HepG2 (cell line): ENCODE measurements around the gene ADCYAP1R1. TPM values are rescaled to one million over a fixed set of nuclear protein-coding genes. Genes with fewer than 3 reads are reported as not detected.

ENCODE experiments used
- ZNF367 ChIP-seq: sonication (generic); formaldehyde crosslinking; IDR thresholded peaks from 2 replicates; pipeline ENCODE4 v1.4.0; 2020; ENCODE audit warnings: missing genetic modification reagents, borderline replicate concordance
- ZNF432 ChIP-seq: sonication (generic); formaldehyde crosslinking; IDR thresholded peaks from 2 replicates; pipeline ENCODE4 v1.5.0; 2020; ENCODE audit warnings: missing genetic modification reagents, mild to moderate bottlenecking, borderline replicate concordance
- polyA plus RNA-seq, 8 experiments: library from polyadenylated mRNA; depleted of rRNA in 3 of 8; stranded (reverse) in 7 of 8; unstranded in 1 of 8; fragments of >200 nt; fragmentation: Illumina TruSeq in 4 of 8; extraction: Trizol in 4 of 8; gene quantifications; 2 replicates each; pipeline versions ENCODE4 v1.2.1 to v1.2.3, GENCODE V29; 2011 to 2016; ENCODE audit warnings: low read depth in 4 of 8, missing spikeins in 1 of 8, mixed read lengths in 1 of 8; ENCODE audit not compliant: insufficient read depth in 1 of 8
- total RNA-seq, 5 experiments: library from RNA; depleted of rRNA; stranded (reverse); fragments of >200 nt; fragmentation: Illumina TruSeq; extraction: Trizol; gene quantifications; 2 replicates each; pipeline ENCODE4 v1.2.3, GENCODE V29; 2016; ENCODE audit warnings: low read depth in 1 of 5
- TF ChIP-seq, protein P1 (sequence below): sonication (generic); formaldehyde crosslinking; IDR thresholded peaks from 2 replicates; pipeline ENCODE4 v1.4.0; 2020; ENCODE audit warnings: mild to moderate bottlenecking, missing genetic modification reagents
- TF ChIP-seq, protein P2 (sequence below): sonication (generic); formaldehyde crosslinking; IDR thresholded peaks from 2 replicates; pipeline ENCODE4; 2020; ENCODE audit warnings: missing genetic modification reagents, mild to moderate bottlenecking, borderline replicate concordance
- TF ChIP-seq, protein P3 (sequence below): sonication (generic); formaldehyde crosslinking; IDR thresholded peaks from 2 replicates; pipeline ENCODE4 v1.5.0; 2020; ENCODE audit warnings: mild to moderate bottlenecking, missing genetic modification reagents
- TF ChIP-seq, protein P4 (sequence below): sonication (generic); formaldehyde crosslinking; conservative IDR thresholded peaks from 2 replicates; pipeline ENCODE4 v1.8.1; 2023; ENCODE audit warnings: missing genetic modification reagents

ADCYAP1R1 gene
- total and polyA plus RNA-seq, 2 of the 13 experiments (the other 11 are each of a cell fraction or from before 2014, with no cell fraction given) = not detected

DNA sequence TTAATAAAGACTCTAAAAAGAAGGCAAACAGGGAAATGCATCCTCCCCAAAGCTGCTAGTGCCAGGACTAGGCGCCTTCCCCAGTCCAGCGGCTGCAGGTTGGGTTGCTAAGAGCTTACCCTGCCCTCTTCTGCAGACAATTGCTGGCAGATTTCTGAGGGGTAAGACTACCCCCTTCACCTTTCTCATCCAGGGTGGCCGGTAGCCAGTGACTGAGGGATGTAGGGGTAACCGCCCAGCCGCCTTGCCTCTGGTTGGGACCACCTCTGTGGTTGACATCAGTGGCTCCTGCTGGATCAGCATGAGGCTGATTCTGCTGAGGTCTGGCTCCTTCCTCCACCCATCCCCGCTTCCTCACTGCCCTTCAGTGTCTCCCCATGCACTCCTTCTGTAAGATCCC lies 71.2 kb downstream of the ADCYAP1R1 start (continued):
- TF ChIP-seq, protein P1, sequence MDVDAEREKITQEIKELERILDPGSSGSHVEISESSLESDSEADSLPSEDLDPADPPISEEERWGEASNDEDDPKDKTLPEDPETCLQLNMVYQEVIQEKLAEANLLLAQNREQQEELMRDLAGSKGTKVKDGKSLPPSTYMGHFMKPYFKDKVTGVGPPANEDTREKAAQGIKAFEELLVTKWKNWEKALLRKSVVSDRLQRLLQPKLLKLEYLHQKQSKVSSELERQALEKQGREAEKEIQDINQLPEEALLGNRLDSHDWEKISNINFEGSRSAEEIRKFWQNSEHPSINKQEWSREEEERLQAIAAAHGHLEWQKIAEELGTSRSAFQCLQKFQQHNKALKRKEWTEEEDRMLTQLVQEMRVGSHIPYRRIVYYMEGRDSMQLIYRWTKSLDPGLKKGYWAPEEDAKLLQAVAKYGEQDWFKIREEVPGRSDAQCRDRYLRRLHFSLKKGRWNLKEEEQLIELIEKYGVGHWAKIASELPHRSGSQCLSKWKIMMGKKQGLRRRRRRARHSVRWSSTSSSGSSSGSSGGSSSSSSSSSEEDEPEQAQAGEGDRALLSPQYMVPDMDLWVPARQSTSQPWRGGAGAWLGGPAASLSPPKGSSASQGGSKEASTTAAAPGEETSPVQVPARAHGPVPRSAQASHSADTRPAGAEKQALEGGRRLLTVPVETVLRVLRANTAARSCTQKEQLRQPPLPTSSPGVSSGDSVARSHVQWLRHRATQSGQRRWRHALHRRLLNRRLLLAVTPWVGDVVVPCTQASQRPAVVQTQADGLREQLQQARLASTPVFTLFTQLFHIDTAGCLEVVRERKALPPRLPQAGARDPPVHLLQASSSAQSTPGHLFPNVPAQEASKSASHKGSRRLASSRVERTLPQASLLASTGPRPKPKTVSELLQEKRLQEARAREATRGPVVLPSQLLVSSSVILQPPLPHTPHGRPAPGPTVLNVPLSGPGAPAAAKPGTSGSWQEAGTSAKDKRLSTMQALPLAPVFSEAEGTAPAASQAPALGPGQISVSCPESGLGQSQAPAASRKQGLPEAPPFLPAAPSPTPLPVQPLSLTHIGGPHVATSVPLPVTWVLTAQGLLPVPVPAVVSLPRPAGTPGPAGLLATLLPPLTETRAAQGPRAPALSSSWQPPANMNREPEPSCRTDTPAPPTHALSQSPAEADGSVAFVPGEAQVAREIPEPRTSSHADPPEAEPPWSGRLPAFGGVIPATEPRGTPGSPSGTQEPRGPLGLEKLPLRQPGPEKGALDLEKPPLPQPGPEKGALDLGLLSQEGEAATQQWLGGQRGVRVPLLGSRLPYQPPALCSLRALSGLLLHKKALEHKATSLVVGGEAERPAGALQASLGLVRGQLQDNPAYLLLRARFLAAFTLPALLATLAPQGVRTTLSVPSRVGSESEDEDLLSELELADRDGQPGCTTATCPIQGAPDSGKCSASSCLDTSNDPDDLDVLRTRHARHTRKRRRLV = no peak
- TF ChIP-seq ZNF432 (CRISPR knock-in tag) (no peak), ZNF367 (no peak)
- TF ChIP-seq, protein P2, sequence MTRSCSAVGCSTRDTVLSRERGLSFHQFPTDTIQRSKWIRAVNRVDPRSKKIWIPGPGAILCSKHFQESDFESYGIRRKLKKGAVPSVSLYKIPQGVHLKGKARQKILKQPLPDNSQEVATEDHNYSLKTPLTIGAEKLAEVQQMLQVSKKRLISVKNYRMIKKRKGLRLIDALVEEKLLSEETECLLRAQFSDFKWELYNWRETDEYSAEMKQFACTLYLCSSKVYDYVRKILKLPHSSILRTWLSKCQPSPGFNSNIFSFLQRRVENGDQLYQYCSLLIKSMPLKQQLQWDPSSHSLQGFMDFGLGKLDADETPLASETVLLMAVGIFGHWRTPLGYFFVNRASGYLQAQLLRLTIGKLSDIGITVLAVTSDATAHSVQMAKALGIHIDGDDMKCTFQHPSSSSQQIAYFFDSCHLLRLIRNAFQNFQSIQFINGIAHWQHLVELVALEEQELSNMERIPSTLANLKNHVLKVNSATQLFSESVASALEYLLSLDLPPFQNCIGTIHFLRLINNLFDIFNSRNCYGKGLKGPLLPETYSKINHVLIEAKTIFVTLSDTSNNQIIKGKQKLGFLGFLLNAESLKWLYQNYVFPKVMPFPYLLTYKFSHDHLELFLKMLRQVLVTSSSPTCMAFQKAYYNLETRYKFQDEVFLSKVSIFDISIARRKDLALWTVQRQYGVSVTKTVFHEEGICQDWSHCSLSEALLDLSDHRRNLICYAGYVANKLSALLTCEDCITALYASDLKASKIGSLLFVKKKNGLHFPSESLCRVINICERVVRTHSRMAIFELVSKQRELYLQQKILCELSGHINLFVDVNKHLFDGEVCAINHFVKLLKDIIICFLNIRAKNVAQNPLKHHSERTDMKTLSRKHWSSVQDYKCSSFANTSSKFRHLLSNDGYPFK (CRISPR knock-in tag) = no peak
- TF ChIP-seq, protein P3, sequence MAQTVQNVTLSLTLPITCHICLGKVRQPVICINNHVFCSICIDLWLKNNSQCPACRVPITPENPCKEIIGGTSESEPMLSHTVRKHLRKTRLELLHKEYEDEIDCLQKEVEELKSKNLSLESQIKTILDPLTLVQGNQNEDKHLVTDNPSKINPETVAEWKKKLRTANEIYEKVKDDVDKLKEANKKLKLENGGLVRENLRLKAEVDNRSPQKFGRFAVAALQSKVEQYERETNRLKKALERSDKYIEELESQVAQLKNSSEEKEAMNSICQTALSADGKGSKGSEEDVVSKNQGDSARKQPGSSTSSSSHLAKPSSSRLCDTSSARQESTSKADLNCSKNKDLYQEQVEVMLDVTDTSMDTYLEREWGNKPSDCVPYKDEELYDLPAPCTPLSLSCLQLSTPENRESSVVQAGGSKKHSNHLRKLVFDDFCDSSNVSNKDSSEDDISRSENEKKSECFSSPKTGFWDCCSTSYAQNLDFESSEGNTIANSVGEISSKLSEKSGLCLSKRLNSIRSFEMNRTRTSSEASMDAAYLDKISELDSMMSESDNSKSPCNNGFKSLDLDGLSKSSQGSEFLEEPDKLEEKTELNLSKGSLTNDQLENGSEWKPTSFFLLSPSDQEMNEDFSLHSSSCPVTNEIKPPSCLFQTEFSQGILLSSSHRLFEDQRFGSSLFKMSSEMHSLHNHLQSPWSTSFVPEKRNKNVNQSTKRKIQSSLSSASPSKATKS = no peak
- TF ChIP-seq, protein P4, sequence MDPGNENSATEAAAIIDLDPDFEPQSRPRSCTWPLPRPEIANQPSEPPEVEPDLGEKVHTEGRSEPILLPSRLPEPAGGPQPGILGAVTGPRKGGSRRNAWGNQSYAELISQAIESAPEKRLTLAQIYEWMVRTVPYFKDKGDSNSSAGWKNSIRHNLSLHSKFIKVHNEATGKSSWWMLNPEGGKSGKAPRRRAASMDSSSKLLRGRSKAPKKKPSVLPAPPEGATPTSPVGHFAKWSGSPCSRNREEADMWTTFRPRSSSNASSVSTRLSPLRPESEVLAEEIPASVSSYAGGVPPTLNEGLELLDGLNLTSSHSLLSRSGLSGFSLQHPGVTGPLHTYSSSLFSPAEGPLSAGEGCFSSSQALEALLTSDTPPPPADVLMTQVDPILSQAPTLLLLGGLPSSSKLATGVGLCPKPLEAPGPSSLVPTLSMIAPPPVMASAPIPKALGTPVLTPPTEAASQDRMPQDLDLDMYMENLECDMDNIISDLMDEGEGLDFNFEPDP (CRISPR knock-in tag) = no peak
